SU-DHL-6 (cell line): Measurements from ENCODE around the gene NPDC1.

ENCODE experiments used
- H2AFZ ChIP-seq: fragments of 200-600 bp; sonication (generic); 2 replicates; pipeline ENCODE4 v1.6.1; 2014; ENCODE audit warnings: low read depth, mild to moderate bottlenecking, moderate library complexity, mixed read lengths, antibody characterized with exemption, low read length; ENCODE audit not compliant: severe bottlenecking
- H3F3A ChIP-seq: fragments of 200-600 bp; shearing (Covaris generic); 2 replicates; pipeline ENCODE4 v1.6.0; 2016; ENCODE audit warnings: antibody characterized with exemption, mild to moderate bottlenecking; ENCODE audit not compliant: insufficient read depth
- H3K27ac ChIP-seq: fragments of 200-600 bp; sonication (generic); 2 replicates; pipeline ENCODE4 v1.5.1; 2016; ENCODE audit warnings: low read depth, mild to moderate bottlenecking, low read length, moderate library complexity, mixed read lengths
- H3K27me3 ChIP-seq: fragments of 200-600 bp; sonication (generic), shearing (Covaris generic); 2 replicates; pipeline ENCODE4 v1.6.0; 2014; ENCODE audit warnings: mild to moderate bottlenecking, low read length
- H3K36me3 ChIP-seq: fragments of 200-600 bp; sonication (generic); 2 replicates; pipeline ENCODE4 v1.6.1; 2014; ENCODE audit warnings: mild to moderate bottlenecking, low read length, mixed read lengths
- H3K4me2 ChIP-seq: fragments of 300-600, 200-600 bp; shearing (Covaris generic), sonication (generic); 2 replicates; pipeline ENCODE4 v1.6.0; 2014; ENCODE audit warnings: low read length, low read depth, mild to moderate bottlenecking; ENCODE audit not compliant: poor library complexity, severe bottlenecking
- H3K4me3 ChIP-seq: fragments of 200-600 bp; sonication (generic); 2 replicates; pipeline ENCODE4 v1.5.1; 2014; ENCODE audit warnings: antibody characterized with exemption, low read length, mild to moderate bottlenecking, mixed read lengths; ENCODE audit not compliant: insufficient read depth, poor library complexity, severe bottlenecking
- H3K79me2 ChIP-seq: fragments of 200-600 bp; sonication (generic); 2 replicates; pipeline ENCODE4 v1.6.1; 2014; ENCODE audit warnings: mild to moderate bottlenecking, low read length, moderate library complexity; ENCODE audit not compliant: insufficient read depth
- H3K9ac ChIP-seq: fragments of 200-600 bp; sonication (generic); 2 replicates; pipeline ENCODE4 v1.7.0; 2014; ENCODE audit warnings: mild to moderate bottlenecking, low read length
- H3K9me2 ChIP-seq: fragments of 200-600 bp; sonication (generic); replicated peaks from 2 replicates; pipeline ENCODE4 v1.6.1; 2014; ENCODE audit warnings: low read length; ENCODE audit not compliant: insufficient read depth
- H3K9me3 ChIP-seq: fragments of 200-600 bp; sonication (generic); 2 replicates; pipeline ENCODE4 v1.6.1; 2014; ENCODE audit warnings: low read length, mixed read lengths; ENCODE audit not compliant: insufficient read depth
- H4K20me1 ChIP-seq: fragments of 200-600 bp; sonication (generic); 2 replicates; pipeline ENCODE4 v1.6.1; 2014; ENCODE audit warnings: low read depth, mild to moderate bottlenecking, antibody characterized with exemption, low read length, moderate library complexity, mixed read lengths
- CTCF ChIP-seq: fragments of 200-600 bp; sonication (generic); IDR thresholded peaks from one replicate; pipeline ENCODE4 v1.5.1; 2017; ENCODE audit warnings: antibody characterized with exemption, mild to moderate bottlenecking, low read length, moderate library complexity; ENCODE audit not compliant: insufficient read depth, poor library complexity, severe bottlenecking
- EZH2phosphoT487 ChIP-seq: fragments of 200-600 bp; sonication (generic), shearing (Covaris generic); conservative IDR thresholded peaks from 2 replicates; pipeline ENCODE4 v1.6.1; 2018; ENCODE audit warnings: mild to moderate bottlenecking, antibody characterized with exemption, low read length, moderate library complexity, mixed read lengths

The NPDC1 gene

GRCh38 chr9:137076636-137077009, 30.6 kb upstream of the NPDC1 start:
- H3K79me2 ChIP-seq: peaks cover 11% of the 10 kb centered on the region; the same call in 1 of the 2 replicates
- H3K27me3 ChIP-seq: no peaks in the 10 kb centered on the region
- H3K9ac ChIP-seq: peak overlapping the region; percentile 83
- no peaks in the 10 kb centered on the region for H3K9me3 ChIP-seq
- TF ChIP-seq CTCF: no peak
- TF ChIP-seq EZH2phosphoT487: no peak
- H3F3A ChIP-seq: peaks cover 14% of the 10 kb centered on the region; the same call in 1 of the 2 replicates
- peak overlapping the region; percentile 89 for H3K4me3 ChIP-seq
- H3K4me2 ChIP-seq: peak overlapping the region; percentile 60
- H3K27ac ChIP-seq: no peak overlapping the region
- no peaks in the 10 kb centered on the region for H3K9me2 ChIP-seq
- H3K36me3 ChIP-seq: no peaks in the 10 kb centered on the region
- H4K20me1 ChIP-seq: no peaks in the 10 kb centered on the region
- H2AFZ ChIP-seq: peak overlapping the region; percentile 94

- Histone ChIP-seq H3K9me2 (no peaks in the 10 kb centered on the region), H3F3A (peaks cover 17% of the 10 kb centered on the region; the same call in 1 of the 2 replicates), H3K4me3 (no peak overlapping the region), H3K9ac (no peak overlapping the region), H3K79me2 (peaks cover 11% of the 10 kb centered on the region; the same call in 1 of the 2 replicates), H3K27me3 (no peaks in the 10 kb centered on the region), H2AFZ (no peak overlapping the region), H4K20me1 (no peaks in the 10 kb centered on the region), H3K4me2 (no peak overlapping the region), H3K27ac (no peak overlapping the region), H3K36me3 (no peaks in the 10 kb centered on the region), H3K9me3 (no peaks in the 10 kb centered on the region)
- TF ChIP-seq EZH2phosphoT487 (no peak), CTCF (no peak)
Observed at GRCh38 chr9:137075275-137075775, 29.3 kb upstream of the NPDC1 start.

GRCh38 chr9:137074657-137075274, 28.8 kb upstream of the NPDC1 start:
- no peaks in the 10 kb centered on the region for H3K36me3 ChIP-seq
- no peak overlapping the region for H3K9ac ChIP-seq
- no peak overlapping the region for H3K27ac ChIP-seq
- no peaks in the 10 kb centered on the region for H4K20me1 ChIP-seq
- no peak overlapping the region for H3K4me3 ChIP-seq
- no peaks in the 10 kb centered on the region for H3K9me2 ChIP-seq
- H3K9me3 ChIP-seq: no peaks in the 10 kb centered on the region
- TF ChIP-seq CTCF (no peak), EZH2phosphoT487 (no peak)
- H3K4me2 ChIP-seq: no peak overlapping the region
- H3F3A ChIP-seq: peaks cover 17% of the 10 kb centered on the region; the same call in 1 of the 2 replicates
- H3K79me2 ChIP-seq: peaks cover 11% of the 10 kb centered on the region; the same call in 1 of the 2 replicates
- no peak overlapping the region for H2AFZ ChIP-seq
- no peaks in the 10 kb centered on the region for H3K27me3 ChIP-seq
